Embryonic facial prominence (tissue), 1 donor: Measurements from ENCODE around the gene PNLIPRP1.

Experiments used
- DNase-seq: peaks from one replicate; pipeline ENCODE4 v3.0.0-alpha.2; 2016; ENCODE audit errors: extremely low spot score

The PNLIPRP1 gene

GRCh38 chr10:116590590-116591444 lies at the start of gene PNLIPRP1:
Gene PNLIPRP1, plus strand, starts transcription at chr10:116590959. Its CDS starts 171 bp downstream, at chr10:116591130.
- DNase-seq = no peak

DNA sequence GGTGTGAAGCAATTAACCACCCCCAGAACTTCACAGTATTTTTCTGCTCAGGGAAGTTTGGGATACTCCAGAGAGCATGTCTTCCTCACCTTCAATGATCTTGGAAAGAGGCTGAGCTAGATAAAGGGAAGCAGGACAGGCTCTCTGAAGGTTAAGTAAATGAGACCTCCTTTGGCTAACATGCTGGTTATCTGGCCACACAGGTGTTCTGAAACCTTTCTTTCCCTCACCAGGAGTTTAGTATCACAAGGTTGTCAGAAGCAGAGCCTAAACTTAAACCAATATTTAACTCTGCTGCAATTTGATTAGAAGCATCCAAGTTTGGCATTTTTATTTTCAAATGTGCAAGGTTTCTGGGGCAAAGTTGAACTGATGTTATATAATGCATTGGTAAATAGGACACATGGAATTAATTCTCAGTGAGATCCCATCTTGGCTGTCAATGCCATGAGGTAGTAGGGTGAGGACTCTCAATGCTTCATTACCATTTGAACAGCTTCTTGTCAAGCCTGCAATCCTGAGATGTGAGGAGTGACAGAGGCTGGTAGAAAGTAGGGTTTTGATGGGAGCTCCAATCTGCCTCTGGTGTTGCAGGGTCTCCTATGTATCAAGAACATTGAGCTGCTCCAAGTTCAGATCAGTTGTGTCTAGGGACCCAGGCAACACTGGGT lies 48.6 kb upstream of the PNLIPRP1 start:
- DNase-seq = no peak

DNA sequence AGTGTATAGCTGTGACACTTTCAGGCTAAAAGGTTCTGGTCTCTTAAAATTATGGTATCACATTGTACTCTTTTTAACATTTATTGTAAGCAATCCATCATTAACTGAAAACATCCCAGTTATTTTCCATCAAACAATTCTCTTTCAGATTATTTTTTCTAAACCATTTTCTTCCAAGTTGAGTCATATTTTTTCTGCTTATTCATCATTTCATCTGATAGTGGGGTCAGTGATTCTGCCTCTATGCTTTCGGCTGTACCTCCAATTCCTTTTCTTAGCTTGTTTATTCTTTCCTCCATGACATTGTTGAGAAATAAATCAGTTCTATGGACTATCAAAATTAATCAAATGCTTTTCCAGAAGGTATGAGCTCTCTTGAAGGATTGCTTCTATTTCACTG lies 45.6 kb upstream of the PNLIPRP1 start:
- no peak for DNase-seq

DNA sequence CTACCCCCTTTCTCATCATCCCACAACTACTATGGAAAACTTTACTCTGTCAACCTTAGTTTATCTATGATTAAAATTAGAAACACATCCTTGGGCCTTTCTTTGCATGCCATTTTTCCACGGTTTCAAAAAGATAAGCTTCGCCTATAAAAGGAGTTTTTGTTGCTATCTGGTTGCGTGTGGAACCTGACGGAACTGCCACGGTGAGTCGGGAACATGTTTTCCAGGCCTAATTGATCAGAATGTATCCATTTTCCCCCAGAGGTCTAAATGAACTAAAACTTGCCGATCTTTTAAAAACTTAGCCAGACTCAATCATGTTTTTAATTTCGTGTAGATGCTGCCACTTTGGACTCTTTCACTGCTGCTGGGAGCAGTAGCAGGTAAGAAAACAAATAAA lies 45.0 kb upstream of the PNLIPRP1 start, which contains the start of gene PNLIP:
PNLIP (plus strand) TSS at position 176 of the 400 bp plus-strand sequence; CDS start at position 338, 162 bp downstream.
- no peak for DNase-seq

DNA sequence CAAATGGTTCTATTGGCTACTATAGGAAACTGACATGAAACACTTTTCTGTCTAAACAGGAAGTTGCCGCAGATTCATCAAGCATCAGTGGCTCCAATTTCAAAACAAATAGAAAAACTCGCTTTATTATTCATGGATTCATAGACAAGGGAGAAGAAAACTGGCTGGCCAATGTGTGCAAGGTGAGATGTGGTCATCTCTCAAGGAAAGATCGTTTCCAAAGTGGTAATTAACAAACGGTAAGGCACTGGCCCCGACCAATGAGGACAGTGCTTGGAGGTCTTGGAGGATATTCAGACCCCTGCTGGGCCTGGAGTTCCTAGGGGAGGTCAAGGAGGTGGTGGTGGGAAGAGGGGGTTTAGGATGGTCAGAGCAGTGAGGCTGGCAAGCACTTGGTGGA lies 42.5 kb upstream of the PNLIPRP1 start:
- no peak for DNase-seq

- no peak for DNase-seq
These were observed 37.3 kb upstream of the PNLIPRP1 start for GRCh38 chr10:116553378-116553980.

DNA sequence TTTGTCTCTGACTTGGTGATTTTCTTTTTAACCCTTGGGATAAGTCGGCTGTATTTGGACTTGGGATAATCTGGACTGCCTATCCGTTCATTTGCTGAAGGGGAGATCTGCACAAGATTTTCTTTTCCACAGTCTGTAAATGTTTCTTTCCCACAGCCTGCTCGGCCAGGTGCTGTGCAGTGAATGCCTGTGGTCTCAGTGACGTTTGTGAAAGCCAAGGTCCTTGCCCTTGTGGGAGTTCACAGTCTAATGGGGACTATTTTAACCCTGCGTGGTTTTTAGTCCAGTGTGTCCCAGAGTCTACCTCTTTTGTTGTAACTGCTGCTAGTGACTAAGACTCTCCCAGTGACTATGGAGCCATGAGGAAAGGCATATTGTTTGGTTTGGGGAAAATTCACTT lies 36.1 kb upstream of the PNLIPRP1 start:
- DNase-seq = no peak

DNA sequence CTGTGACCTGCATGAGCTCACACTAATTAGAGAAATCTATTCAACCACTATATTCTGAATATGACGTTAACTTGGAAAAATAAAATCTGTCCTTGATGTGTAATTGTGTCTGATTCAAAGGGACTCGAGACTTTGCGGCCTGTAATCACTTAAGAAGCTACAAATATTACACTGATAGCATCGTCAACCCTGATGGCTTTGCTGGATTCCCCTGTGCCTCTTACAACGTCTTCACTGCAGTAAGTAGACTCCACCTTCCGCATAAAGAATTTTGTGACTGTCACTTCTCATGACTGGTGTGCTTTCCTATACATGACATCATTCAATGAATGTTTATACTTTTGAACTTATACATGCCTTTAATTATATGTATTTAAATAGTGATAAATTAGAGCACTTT lies 34.9 kb upstream of the PNLIPRP1 start:
- DNase-seq = no peak

DNA sequence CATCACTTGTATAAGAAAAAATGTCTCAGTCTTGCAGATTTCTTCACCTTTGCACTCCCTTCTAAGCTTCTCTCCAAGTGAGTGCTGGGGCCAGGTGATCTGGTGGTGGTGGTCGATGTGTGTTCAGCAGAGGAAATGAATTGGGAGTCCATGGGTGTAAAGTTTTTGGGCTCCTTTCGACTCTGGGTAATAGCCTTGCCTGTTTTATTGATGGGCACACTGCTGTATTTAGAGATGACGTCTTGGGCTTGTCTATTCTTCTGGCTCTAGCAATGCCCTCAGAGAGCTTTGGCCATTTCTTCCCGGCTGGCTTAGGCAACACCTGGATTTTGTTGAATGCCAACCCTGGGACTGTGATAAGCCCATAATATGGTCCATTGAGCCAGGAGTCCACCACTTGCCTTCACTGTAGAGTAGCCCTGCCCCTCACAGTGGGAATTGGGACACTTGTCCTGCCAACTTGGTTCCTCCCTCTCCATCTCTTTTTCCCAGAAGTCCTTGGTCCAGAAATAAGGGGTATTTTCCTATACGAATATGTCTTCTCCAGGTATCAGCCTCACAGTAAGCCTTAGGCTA lies 33.4 kb upstream of the PNLIPRP1 start:
- DNase-seq = no peak

- no peak for DNase-seq
These were observed 25.2 kb upstream of the PNLIPRP1 start for GRCh38 chr10:116565534-116565933.

GRCh38 chr10:116566932-116567331 lies 23.8 kb upstream of the PNLIPRP1 start:
- no peak for DNase-seq

- DNase-seq = no peak
These were observed 23.4 kb upstream of the PNLIPRP1 start for GRCh38 chr10:116567335-116567734.

DNA sequence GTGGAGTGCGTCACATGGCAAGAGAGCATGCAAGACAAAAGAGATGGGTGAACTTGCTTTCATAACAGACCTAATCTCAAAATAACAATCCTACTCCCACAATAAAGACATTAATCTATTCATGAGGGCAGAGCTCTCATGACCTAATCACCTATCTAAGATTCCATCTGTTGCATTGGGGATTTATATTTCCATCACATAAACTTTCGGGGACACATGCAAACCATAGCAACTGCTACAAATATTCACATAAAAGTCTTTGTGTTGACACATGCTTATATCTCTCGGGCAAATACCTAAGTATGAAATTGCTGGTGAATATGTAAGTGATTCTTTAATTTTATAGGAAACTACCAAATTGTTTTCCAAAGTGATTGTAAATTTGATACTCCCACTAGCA lies 16.0 kb upstream of the PNLIPRP1 start:
- no peak for DNase-seq

DNA sequence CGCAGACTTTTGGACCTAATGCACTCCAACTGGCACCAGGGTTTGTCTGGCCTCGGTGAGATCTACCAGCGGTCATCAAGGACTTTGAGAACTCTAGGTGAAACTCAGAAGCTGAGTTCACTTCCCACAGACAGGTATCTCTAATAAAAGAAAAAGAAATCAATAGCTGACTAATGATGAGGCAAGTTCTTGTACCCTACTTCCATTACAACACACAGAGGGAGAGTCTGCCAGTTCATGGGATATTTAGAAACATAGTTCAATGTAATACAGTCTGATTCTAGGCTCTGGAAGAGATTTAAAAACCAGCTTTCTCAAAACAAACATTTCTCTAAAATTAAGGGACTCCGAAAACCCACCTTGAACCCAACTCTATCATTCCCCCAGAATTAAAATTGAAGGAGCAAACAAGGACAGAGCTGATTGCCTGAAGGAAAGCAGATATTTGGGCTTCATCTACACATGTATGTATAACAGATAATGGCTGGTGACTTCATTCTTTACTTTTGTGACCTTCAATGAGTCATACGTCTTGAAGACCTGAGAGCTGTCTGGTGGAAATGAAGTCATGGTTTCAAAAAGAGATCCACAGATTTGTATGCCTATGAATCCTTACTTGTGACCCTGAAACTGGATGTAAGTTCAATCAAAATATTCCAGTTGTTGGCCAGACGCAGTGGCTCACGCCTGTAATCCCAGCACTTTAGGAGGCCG lies 2.7 kb upstream of the PNLIPRP1 start:
- no peak for DNase-seq

DNA sequence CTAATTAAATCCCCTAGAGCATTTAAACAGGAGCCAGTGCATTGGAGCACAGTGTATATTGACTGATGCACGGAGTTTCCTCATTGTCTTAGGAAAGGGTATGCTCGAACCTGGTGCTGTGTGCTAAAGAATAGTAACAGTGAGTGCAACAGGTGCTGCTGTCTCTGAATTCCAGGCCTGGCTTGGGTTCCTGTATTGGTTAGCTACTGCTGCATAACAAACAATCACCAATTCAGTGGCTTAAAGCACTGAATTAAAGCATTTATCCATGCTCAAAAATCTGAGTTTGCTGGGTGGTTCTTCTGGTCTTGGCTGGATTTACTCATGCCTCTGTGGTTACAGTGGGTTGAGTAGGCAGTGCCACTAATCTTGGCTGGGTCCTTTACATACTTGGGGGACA lies 1.8 kb upstream of the PNLIPRP1 start:
- no peak for DNase-seq

DNA sequence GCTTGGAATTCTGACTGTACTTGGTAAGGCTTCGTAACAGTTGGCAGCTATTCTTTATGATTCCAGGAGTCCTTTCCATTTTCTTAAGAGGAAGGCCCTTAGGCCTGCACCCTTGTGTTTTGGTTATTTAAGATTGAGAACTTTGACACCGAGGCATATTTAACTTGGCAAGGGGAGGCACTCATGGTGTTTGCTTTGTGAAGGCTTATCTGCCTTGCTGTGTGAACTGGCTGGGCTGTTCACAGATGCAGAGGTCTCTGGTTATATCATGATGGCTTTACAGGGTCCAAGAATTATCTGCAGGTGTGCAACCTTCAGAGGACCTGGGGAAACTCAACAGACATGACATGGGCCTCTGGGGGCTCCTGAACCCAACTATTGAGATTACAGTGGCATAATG lies 833 bp upstream of the PNLIPRP1 start:
- no peak for DNase-seq

GRCh38 chr10:116593139-116593740 lies 2.5 kb downstream of the PNLIPRP1 start:
- DNase-seq = no peak

DNA sequence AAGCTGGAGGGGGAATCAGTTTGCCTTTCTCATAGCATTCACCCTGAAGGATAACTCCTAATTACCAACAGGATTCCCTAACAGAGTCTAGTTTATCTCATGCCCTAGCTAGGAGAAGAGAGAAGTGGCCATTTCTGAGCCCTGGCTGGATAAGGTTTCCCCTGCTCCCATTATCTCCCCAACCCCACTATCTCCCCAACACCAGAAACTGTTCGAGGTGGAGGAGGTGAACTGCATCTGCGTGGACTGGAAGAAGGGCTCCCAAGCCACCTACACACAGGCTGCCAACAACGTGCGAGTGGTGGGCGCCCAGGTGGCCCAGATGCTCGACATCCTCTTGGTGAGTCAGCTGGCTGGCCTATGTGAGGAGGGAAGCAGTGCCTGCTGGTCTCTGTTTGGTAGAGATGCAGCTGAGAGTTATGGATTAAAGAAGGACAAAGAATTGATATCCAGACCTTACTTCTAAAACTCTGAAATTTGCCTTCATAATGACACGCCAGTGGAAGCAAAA lies 3.8 kb downstream of the PNLIPRP1 start:
- no peak for DNase-seq

DNA sequence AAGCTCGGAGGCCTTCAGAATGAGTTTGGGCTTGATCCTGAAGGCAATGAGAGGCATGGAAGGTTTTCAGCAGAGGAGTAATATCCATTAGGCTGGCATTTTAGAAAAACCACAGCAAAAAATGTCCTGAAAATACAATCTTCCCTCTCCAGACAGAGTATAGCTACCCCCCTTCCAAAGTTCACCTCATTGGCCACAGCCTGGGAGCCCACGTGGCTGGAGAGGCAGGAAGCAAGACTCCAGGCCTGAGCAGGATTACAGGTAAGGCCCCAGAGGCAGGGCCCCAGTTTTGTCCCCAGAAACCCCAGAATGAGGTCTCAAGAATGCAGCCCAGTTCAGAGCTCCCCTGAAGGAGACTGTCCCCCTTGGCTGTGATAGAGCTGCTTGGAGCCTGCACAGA lies 5.3 kb downstream of the PNLIPRP1 start:
- no peak for DNase-seq

GRCh38 chr10:116597543-116597942 lies 6.8 kb downstream of the PNLIPRP1 start:
- DNase-seq = no peak

DNA sequence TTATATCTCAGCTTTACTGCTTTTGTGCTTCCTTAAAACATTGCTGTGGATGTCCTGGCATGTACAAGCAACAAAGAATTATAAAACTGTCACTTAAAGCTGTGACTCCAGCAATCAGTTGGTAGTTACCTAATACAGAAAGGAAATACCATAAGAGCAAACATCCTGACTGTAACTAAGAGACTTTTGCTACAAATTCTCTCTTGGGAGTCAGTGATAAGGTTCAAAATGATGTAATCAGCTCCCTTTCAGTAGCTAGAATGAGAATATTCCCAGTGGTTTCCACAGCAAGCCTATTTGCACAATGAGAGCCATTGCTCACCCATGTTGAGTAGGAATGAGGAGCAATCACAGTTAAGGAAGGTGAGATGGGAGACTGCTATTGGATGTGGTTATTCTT lies 7.6 kb downstream of the PNLIPRP1 start:
- no peak for DNase-seq
